GM12801 (cell line): ENCODE results near the gene BRCA1.

Source experiments
- CTCF ChIP-seq: IDR thresholded peaks from one replicate; pipeline ENCODE4 v1.5.1; 2011; ENCODE audit warnings: control low read depth; ENCODE audit not compliant: insufficient read length; ENCODE audit errors: extremely low read depth

BRCA1 gene

GRCh38 chr17:43074869-43075268 lies 50.3 kb downstream of the BRCA1 start:
- no peak for TF ChIP-seq CTCF

- TF ChIP-seq CTCF = no peak
Measured at GRCh38 chr17:43070872-43071271, 54.3 kb downstream of the BRCA1 start.

GRCh38 chr17:43070257-43070656 lies 54.9 kb downstream of the BRCA1 start:
- no peak for TF ChIP-seq CTCF

GRCh38 chr17:43069368-43069898 lies 55.7 kb downstream of the BRCA1 start:
- no peak for TF ChIP-seq CTCF

- no peak for TF ChIP-seq CTCF
Measured at GRCh38 chr17:43068570-43069367, 56.4 kb downstream of the BRCA1 start.

- TF ChIP-seq CTCF = no peak
Measured at GRCh38 chr17:43062984-43063638, 62.1 kb downstream of the BRCA1 start.

- TF ChIP-seq CTCF = no peak
Measured at GRCh38 chr17:43056051-43056450, 69.1 kb downstream of the BRCA1 start.
